SK-N-SH (cell line): ENCODE results near the gene UCN. TPM values are rescaled to one million over a fixed set of nuclear protein-coding genes. Genes with fewer than 3 reads are reported as not detected.

Source experiments
- CTCF ChIA-PET: fragments of 300-600, 350-600 bp; formaldehyde crosslinking; extraction: SDS; loops from one replicate; lab custom pipeline; 2021; lab: Yijun Ruan, JAX
- POLR2A ChIA-PET: fragments of 350-600 bp; sonication (Branson Sonifier 250); formaldehyde crosslinking; extraction: SDS; loops from one replicate; lab custom pipeline; 2020; ENCODE audit warnings: antibody characterized with exemption, inconsistent platforms; lab: Yijun Ruan, JAX
- DNase-seq: peaks from one replicate; pipeline ENCODE4 v3.0.0; 2012
- H2AFZ ChIP-seq: fragments of 200-600 bp; sonication (generic); 2 replicates; pipeline ENCODE4 v1.8.1; 2016; ENCODE audit warnings: antibody characterized with exemption, mild to moderate bottlenecking, low read depth
- H3F3A ChIP-seq: fragments of 200-600 bp; sonication (generic); replicated peaks from 2 replicates; pipeline ENCODE3; 2016; ENCODE audit warnings: antibody characterized with exemption, mild to moderate bottlenecking; ENCODE audit not compliant: insufficient read depth
- H3K27ac ChIP-seq, 2 experiments: fragments of 200-500 bp in 1 of 2; fragments of 200-600 bp in 1 of 2; sonication (Bioruptor generic) in 1 of 2; sonication (generic), shearing (Covaris generic) in 1 of 2; 2 replicates each; pipeline versions ENCODE4 v1.5.1 to v1.6.1; 2014 to 2016; ENCODE audit warnings: low read depth in 2 of 2, inconsistent platforms in 1 of 2, low read length in 1 of 2, mild to moderate bottlenecking in 1 of 2, mixed read lengths in 1 of 2
- H3K27me3 ChIP-seq: fragments of 200-600 bp; sonication (generic), shearing (Covaris generic); 2 replicates; pipeline ENCODE4 v1.6.1; 2016; ENCODE audit warnings: mixed run types; ENCODE audit not compliant: insufficient read depth
- H3K36me3 ChIP-seq, 2 experiments: fragments of 200-500 bp in 1 of 2; fragments of 200-600 bp in 1 of 2; sonication (Bioruptor generic) in 1 of 2; sonication (generic) in 1 of 2; replicated peaks in 1 of 2; 2 replicates each; pipeline versions ENCODE3 to v1.5.1; 2014 to 2016; ENCODE audit warnings: low read length in 1 of 2, mild to moderate bottlenecking in 1 of 2; ENCODE audit not compliant: insufficient read depth in 2 of 2, control insufficient read depth in 1 of 2
- H3K4me1 ChIP-seq, 2 experiments: fragments of 200-500 bp in 1 of 2; fragments of 200-600 bp in 1 of 2; sonication (Bioruptor generic) in 1 of 2; sonication (generic), shearing (Covaris generic) in 1 of 2; 2 replicates each; pipeline versions ENCODE4 v1.5.1 to v1.6.1; 2014 to 2016; ENCODE audit warnings: low read depth in 1 of 2, low read length in 1 of 2, mixed run types in 1 of 2; ENCODE audit not compliant: insufficient read depth in 2 of 2, control insufficient read depth in 1 of 2
- H3K4me2 ChIP-seq: fragments of 200-600 bp; sonication (generic), shearing (Covaris generic); 2 replicates; pipeline ENCODE4 v1.6.1; 2017; ENCODE audit warnings: mixed run types
- H3K4me3 ChIP-seq, 2 experiments: fragments of 200-500 bp in 1 of 2; fragments of 200-600 bp in 1 of 2; sonication (Bioruptor generic) in 1 of 2; sonication (generic), shearing (Covaris generic) in 1 of 2; 2 replicates each; pipeline versions ENCODE4 v1.5.1 to v1.8.1; 2014 to 2016; ENCODE audit warnings: low read depth in 2 of 2, inconsistent platforms in 1 of 2, low read length in 1 of 2, mild to moderate bottlenecking in 1 of 2, mixed read lengths in 1 of 2, moderate library complexity in 1 of 2
- H3K79me2 ChIP-seq: fragments of 200-600 bp; sonication (generic); 2 replicates; pipeline ENCODE4 v1.8.1; 2017; ENCODE audit warnings: mild to moderate bottlenecking; ENCODE audit not compliant: insufficient read depth
- H3K9ac ChIP-seq: fragments of 200-600 bp; sonication (generic); 2 replicates; pipeline ENCODE4 v1.6.1; 2017; ENCODE audit warnings: mixed run types
- H3K9me2 ChIP-seq: fragments of 200-600 bp; sonication (generic); 2 replicates; pipeline ENCODE4 v1.6.1; 2017; ENCODE audit warnings: mixed run types
- H3K9me3 ChIP-seq: fragments of 200-600 bp; sonication (generic); 2 replicates; pipeline ENCODE4 v1.6.1; 2017; ENCODE audit warnings: mixed run types, mild to moderate bottlenecking, moderate library complexity
- H4K20me1 ChIP-seq: fragments of 200-600 bp; sonication (generic); 2 replicates; pipeline ENCODE4 v1.6.1; 2017; ENCODE audit warnings: mild to moderate bottlenecking, mixed run types; ENCODE audit not compliant: insufficient read depth
- CHD2 ChIP-seq: fragments of 150-350 bp; IDR thresholded peaks from 2 replicates; pipeline ENCODE4 v1.6.1; 2018; ENCODE audit warnings: low read length; ENCODE audit not compliant: partially characterized antibody
- CTCF ChIP-seq: fragments of 200-600 bp; sonication (generic); IDR thresholded peaks from 2 replicates; pipeline ENCODE4 v1.6.1; 2017; ENCODE audit warnings: antibody characterized with exemption, mild to moderate bottlenecking, moderate library complexity
- FOSL2 ChIP-seq: IDR thresholded peaks from 2 replicates; pipeline ENCODE4 v1.4.0; 2012; ENCODE audit warnings: low read depth, mild to moderate bottlenecking, moderate library complexity, borderline replicate concordance
- FOXJ3 ChIP-seq: sonication (generic); formaldehyde crosslinking; IDR thresholded peaks from 2 replicates; pipeline ENCODE4 v1.5.1; 2020; ENCODE audit warnings: mild to moderate bottlenecking, missing genetic modification reagents
- FOXM1 ChIP-seq: IDR thresholded peaks from 2 replicates; pipeline ENCODE4 v1.4.0; 2012; ENCODE audit warnings: low read depth, mild to moderate bottlenecking
- GATA2 ChIP-seq: sonication (generic); formaldehyde crosslinking; IDR thresholded peaks from 2 replicates; pipeline ENCODE4 v1.5.0; 2020; ENCODE audit warnings: mild to moderate bottlenecking, missing genetic modification reagents
- JUND ChIP-seq: IDR thresholded peaks from 2 replicates; pipeline ENCODE4 v1.4.0; 2012
- NRF1 ChIP-seq: IDR thresholded peaks from 2 replicates; pipeline ENCODE4 v1.6.1; 2012; ENCODE audit warnings: low read depth, mild to moderate bottlenecking, low read length
- PBX3 ChIP-seq: IDR thresholded peaks from 2 replicates; pipeline ENCODE4; 2012
- RCOR1 ChIP-seq: fragments of 150-350 bp; IDR thresholded peaks from 2 replicates; pipeline ENCODE4 v1.6.1; 2017; ENCODE audit warnings: antibody characterized with exemption, low read length
- REST ChIP-seq: IDR thresholded peaks from 2 replicates; pipeline ENCODE4 v1.6.1; 2012; ENCODE audit warnings: mild to moderate bottlenecking, low read depth, low read length, moderate library complexity
- RFX5 ChIP-seq: IDR thresholded peaks from 2 replicates; pipeline ENCODE4 v1.6.1; 2012; ENCODE audit warnings: mild to moderate bottlenecking, improper control_type of control experiment, low read length
- RXRA ChIP-seq: IDR thresholded peaks from 2 replicates; pipeline ENCODE4 v1.4.0; 2012; ENCODE audit warnings: low read depth, mild to moderate bottlenecking, borderline replicate concordance
- SIN3A ChIP-seq: IDR thresholded peaks from 2 replicates; pipeline ENCODE4 v1.6.1; 2012; ENCODE audit warnings: low read depth, mild to moderate bottlenecking, low read length, moderate library complexity, borderline replicate concordance
- SMC3 ChIP-seq: IDR thresholded peaks from 2 replicates; pipeline ENCODE4 v1.6.1; 2012; ENCODE audit warnings: low read depth, low read length, improper control_type of control experiment
- TAF1 ChIP-seq: IDR thresholded peaks from 2 replicates; pipeline ENCODE4 v1.6.1; 2012; ENCODE audit warnings: low read depth, mild to moderate bottlenecking, low read length, moderate library complexity, borderline replicate concordance
- TCF12 ChIP-seq: IDR thresholded peaks from 2 replicates; pipeline ENCODE4 v1.4.0; 2012
- TEAD4 ChIP-seq: IDR thresholded peaks from 2 replicates; pipeline ENCODE4 v1.4.0; 2012; ENCODE audit warnings: mild to moderate bottlenecking, borderline replicate concordance; ENCODE audit not compliant: insufficient read depth
- YY1 ChIP-seq: IDR thresholded peaks from 2 replicates; pipeline ENCODE4 v1.4.0; 2012; ENCODE audit warnings: low read depth, mild to moderate bottlenecking
- WGBS: methylation state at CpG from one replicate; pipeline ENCODE4 v1.1.6; 2017; ENCODE audit warnings: low lambda C conversion rate; 5-methylcytosine and 5-hydroxymethylcytosine counted together
- polyA plus RNA-seq, 3 experiments: library from polyadenylated mRNA; depleted of rRNA; stranded (reverse); fragments of >200 nt; gene quantifications; 2 replicates each; pipeline ENCODE4 v1.2.3, GENCODE V29; 2012
- TF ChIP-seq, protein P1 (sequence below): IDR thresholded peaks from 2 replicates; pipeline ENCODE4 v1.4.0; 2012; ENCODE audit warnings: low read depth

Gene UCN
- polyA plus RNA-seq, 1 of the 3 experiments (the other 2 are of a cell fraction), result 2.8 TPM

DNA sequence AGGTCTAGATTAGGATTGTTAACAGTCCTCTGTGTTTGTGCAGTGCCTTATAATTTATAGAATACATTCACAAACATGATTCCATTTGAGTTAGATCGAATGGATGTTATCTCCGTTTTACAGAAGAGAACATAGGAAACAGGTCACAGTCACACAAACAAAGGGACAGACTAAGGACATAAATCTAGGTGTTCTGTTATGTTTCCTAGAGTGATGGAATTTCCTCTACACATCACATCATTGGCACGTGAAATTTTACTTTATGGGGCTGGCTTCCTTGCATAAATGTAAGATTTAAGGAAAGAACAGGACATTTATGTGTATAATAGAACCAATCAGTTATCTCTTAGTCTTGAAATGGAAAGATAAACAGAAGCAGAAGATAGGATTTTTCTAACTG lies 19.6 kb downstream of the UCN start (continued):
- TF ChIP-seq RFX5 (no peak), FOXM1 (no peak), SIN3A (no peak)

- no peak overlapping the region for H3K4me3 ChIP-seq
- no peak for DNase-seq
- no peak overlapping the region for H3K9ac ChIP-seq
- no peaks in the 10 kb centered on the region for H4K20me1 ChIP-seq
- TF ChIP-seq TAF1 (no peak), RXRA (no peak), RCOR1 (no peak), FOSL2 (no peak), YY1 (no peak), PBX3 (no peak), GATA2 (no peak), TCF12 (no peak), REST (no peak), NRF1 (no peak), SMC3 (no peak), CHD2 (no peak), JUND (no peak), TEAD4 (no peak), FOXJ3 (CRISPR knock-in tag) (no peak), CTCF (no peak), FOXM1 (no peak), SIN3A (no peak)
- TF ChIP-seq, protein P1, sequence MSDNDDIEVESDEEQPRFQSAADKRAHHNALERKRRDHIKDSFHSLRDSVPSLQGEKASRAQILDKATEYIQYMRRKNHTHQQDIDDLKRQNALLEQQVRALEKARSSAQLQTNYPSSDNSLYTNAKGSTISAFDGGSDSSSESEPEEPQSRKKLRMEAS, result no peak
- peaks cover 0 to 19% of the 10 kb centered on the region in 2 experiments; a peak in 3 of 4 replicates for H3K4me1 ChIP-seq
- H3K27me3 ChIP-seq, result no peaks in the 10 kb centered on the region
- H2AFZ ChIP-seq, result no peak overlapping the region
- H3K9me2 ChIP-seq, result no peaks in the 10 kb centered on the region
- POLR2A ChIA-PET, result no interaction called here
- CTCF ChIA-PET, result interaction anchor here (0.7 to 18.0 kb wide), 5 partner anchors 11 to 223 kb away, joined by 3 to 392 read pairs (median 87); partner anchors contain the start of gene SLC30A3
- H3K9me3 ChIP-seq, result no peaks in the 10 kb centered on the region
- WGBS, result 71% methylated on average over 6 of the region's 6 CpGs
- H3K36me3 ChIP-seq, result no peaks in the 10 kb centered on the region
- H3K4me2 ChIP-seq, result no peak overlapping the region
- no peak overlapping the region for H3K27ac ChIP-seq
- H3K79me2 ChIP-seq, result no peaks in the 10 kb centered on the region
- peaks cover 3% of the 10 kb centered on the region for H3F3A ChIP-seq
Measured at GRCh38 chr2:27285481-27285880, 22.8 kb downstream of the UCN start.
